Type B pancreatic cell (in vitro differentiated cells): Measurements from ENCODE around the gene FRMD4A. TPM values are rescaled to one million over a fixed set of nuclear protein-coding genes. Genes with fewer than 3 reads are reported as not detected.
"Not testable (repeated sequence)": the region's sequence is repeated elsewhere in the genome, so short reads cannot be mapped to it uniquely, and the experiment has no call there.

Experiments used
- DNase-seq: peaks from one replicate; pipeline ENCODE4 v3.0.0; 2021; ENCODE audit warnings: mixed read lengths; ENCODE audit not compliant: unreplicated experiment; ENCODE audit errors: extremely low spot score
- H3K27ac Mint-ChIP-seq: 2 replicates; pipeline ENCODE4 v1.8.0; 2021; ENCODE audit warnings: mild to moderate bottlenecking, mixed read lengths
- H3K27me3 Mint-ChIP-seq: 2 replicates; pipeline ENCODE4 v1.8.0; 2021; ENCODE audit warnings: mixed read lengths
- H3K36me3 Mint-ChIP-seq: 2 replicates; pipeline ENCODE4 v1.8.0; 2021; ENCODE audit warnings: mixed read lengths
- H3K4me1 Mint-ChIP-seq: one replicate; pipeline ENCODE4 v1.8.0; 2021; ENCODE audit warnings: mixed read lengths; ENCODE audit not compliant: unreplicated experiment
- H3K4me3 Mint-ChIP-seq: 2 replicates; pipeline ENCODE4 v1.8.0; 2021; ENCODE audit warnings: mild to moderate bottlenecking, mixed read lengths
- H3K9me3 Mint-ChIP-seq: 2 replicates; pipeline ENCODE4 v1.8.0; 2021; ENCODE audit warnings: mixed read lengths
- CTCF ChIP-seq: fragments of 200-600 bp; sonication (generic); conservative IDR thresholded peaks from 2 replicates; pipeline ENCODE4 v1.5.0; 2021; ENCODE audit warnings: antibody characterized with exemption, mild to moderate bottlenecking
- total RNA-seq: library from RNA; stranded (reverse); gene quantifications from 2 replicates; pipeline ENCODE4 v1.2.1, GENCODE V29; 2021; ENCODE audit warnings: low replicate concordance

Gene FRMD4A
- total RNA-seq, 1 donor from 2014 or later = 88.9 TPM

GRCh38 chr10:14225379-14225778 is 105.3 kb downstream of the FRMD4A start:
- no peaks in the 10 kb centered on the region for H3K36me3 Mint-ChIP-seq
- DNase-seq = no peak
- H3K27me3 Mint-ChIP-seq = peaks cover 27% of the 10 kb centered on the region
- H3K4me1 Mint-ChIP-seq = peaks cover 8% of the 10 kb centered on the region
- H3K4me3 Mint-ChIP-seq = no peak overlapping the region
- H3K9me3 Mint-ChIP-seq = no peaks in the 10 kb centered on the region
- no peak overlapping the region for H3K27ac Mint-ChIP-seq
- no peak for TF ChIP-seq CTCF

GRCh38 chr10:14220026-14220425 is 110.7 kb downstream of the FRMD4A start:
- TF ChIP-seq CTCF = no peak
- Mint-ChIP-seq H3K4me3 (no peak overlapping the region), H3K27me3 (peaks cover 57% of the 10 kb centered on the region), H3K4me1 (peaks cover 8% of the 10 kb centered on the region), H3K27ac (no peak overlapping the region), H3K9me3 (no peaks in the 10 kb centered on the region), H3K36me3 (no peaks in the 10 kb centered on the region)
- DNase-seq = no peak

GRCh38 chr10:14219411-14219810 is 111.3 kb downstream of the FRMD4A start:
- TF ChIP-seq CTCF = no peak
- Mint-ChIP-seq H3K27ac (no peak overlapping the region), H3K4me1 (peaks cover 4% of the 10 kb centered on the region), H3K9me3 (no peaks in the 10 kb centered on the region), H3K4me3 (no peak overlapping the region), H3K36me3 (no peaks in the 10 kb centered on the region), H3K27me3 (peaks cover 53% of the 10 kb centered on the region)
- no peak for DNase-seq

- no peak overlapping the region for H3K27ac Mint-ChIP-seq
- H3K9me3 Mint-ChIP-seq = no peaks in the 10 kb centered on the region
- no peak for TF ChIP-seq CTCF
- no peak overlapping the region for H3K4me3 Mint-ChIP-seq
- no peaks in the 10 kb centered on the region for H3K4me1 Mint-ChIP-seq
- H3K36me3 Mint-ChIP-seq = no peaks in the 10 kb centered on the region
- DNase-seq = no peak
- H3K27me3 Mint-ChIP-seq = peaks cover 48% of the 10 kb centered on the region
Observed at GRCh38 chr10:14215641-14216040, 115.1 kb downstream of the FRMD4A start.

GRCh38 chr10:14213703-14214102 is 117.0 kb downstream of the FRMD4A start:
- not testable (repeated sequence) for H3K9me3 Mint-ChIP-seq, H3K27ac Mint-ChIP-seq, H3K4me1 Mint-ChIP-seq, DNase-seq, H3K36me3 Mint-ChIP-seq, H3K4me3 Mint-ChIP-seq
- H3K27me3 Mint-ChIP-seq = peaks cover 34% of the 10 kb centered on the region

GRCh38 chr10:14211610-14212009 is 119.1 kb downstream of the FRMD4A start:
- no peak for DNase-seq
- Mint-ChIP-seq H3K4me1 (no peaks in the 10 kb centered on the region), H3K36me3 (no peaks in the 10 kb centered on the region), H3K9me3 (no peaks in the 10 kb centered on the region), H3K4me3 (no peak overlapping the region), H3K27ac (no peak overlapping the region), H3K27me3 (peaks cover 25% of the 10 kb centered on the region)
- TF ChIP-seq CTCF = no peak
